MM.1S (cell line): ENCODE results near the gene OAS3.
"Not testable (repeated sequence)": the region's sequence is repeated elsewhere in the genome, so short reads cannot be mapped to it uniquely, and the experiment has no call there.

ENCODE experiments used
- DNase-seq: peaks from one replicate; pipeline ENCODE4 v3.0.0-alpha.2; 2015
- H2AFZ ChIP-seq: fragments of 300-600 bp; sonication (generic); 2 replicates; pipeline ENCODE4 v1.6.0; 2016; ENCODE audit warnings: antibody characterized with exemption, low read length
- H3F3A ChIP-seq: fragments of 300-600 bp; sonication (generic); 2 replicates; pipeline ENCODE4 v1.6.1; 2016; ENCODE audit warnings: mild to moderate bottlenecking, antibody characterized with exemption, low read length, moderate library complexity, mixed read lengths; ENCODE audit not compliant: insufficient read depth
- H3K27ac ChIP-seq: fragments of 300-600 bp; sonication (generic); 2 replicates; pipeline ENCODE4 v1.5.1; 2016; ENCODE audit warnings: mild to moderate bottlenecking, low read length
- H3K27me3 ChIP-seq: fragments of 300-600 bp; sonication (generic); replicated peaks from 2 replicates; pipeline ENCODE4 v1.6.0; 2016; ENCODE audit warnings: low read length; ENCODE audit not compliant: insufficient read depth
- H3K36me3 ChIP-seq: fragments of 300-600 bp; sonication (generic); replicated peaks from 2 replicates; pipeline ENCODE4 v1.6.1; 2016; ENCODE audit warnings: mild to moderate bottlenecking, low read length, mixed read lengths; ENCODE audit not compliant: insufficient read depth
- H3K4me1 ChIP-seq: fragments of 300-600 bp; sonication (generic); 2 replicates; pipeline ENCODE4 v1.6.1; 2016; ENCODE audit warnings: low read length, mixed read lengths
- H3K4me2 ChIP-seq: fragments of 300-600 bp; sonication (generic); 2 replicates; pipeline ENCODE4 v1.6.0; 2016; ENCODE audit warnings: low read depth, low read length
- H3K4me3 ChIP-seq: fragments of 300-600 bp; sonication (generic); 2 replicates; pipeline ENCODE4 v1.5.1; 2016; ENCODE audit warnings: low read length, mixed read lengths
- H3K79me2 ChIP-seq: fragments of 300-600 bp; sonication (generic); 2 replicates; pipeline ENCODE4 v1.6.1; 2016; ENCODE audit warnings: mixed run types, low read length, mixed read lengths
- H3K9ac ChIP-seq: fragments of 300-600 bp; sonication (generic); 2 replicates; pipeline ENCODE4 v1.6.1; 2016; ENCODE audit warnings: low read length, mixed read lengths
- H3K9me2 ChIP-seq: fragments of 300-600 bp; sonication (generic); replicated peaks from 2 replicates; pipeline ENCODE4 v1.6.1; 2016; ENCODE audit warnings: mild to moderate bottlenecking, low read length, mixed read lengths; ENCODE audit not compliant: insufficient read depth
- H3K9me3 ChIP-seq: fragments of 300-600 bp; sonication (generic); replicated peaks from 2 replicates; pipeline ENCODE4 v1.6.1; 2016; ENCODE audit warnings: mild to moderate bottlenecking, low read length, mixed read lengths; ENCODE audit not compliant: insufficient read depth
- H4K20me1 ChIP-seq: fragments of 300-600 bp; sonication (generic); 2 replicates; pipeline ENCODE4 v1.6.1; 2016; ENCODE audit warnings: mild to moderate bottlenecking, low read length, moderate library complexity, mixed read lengths; ENCODE audit not compliant: insufficient read depth
- CTCF ChIP-seq: fragments of 300-600 bp; sonication (generic); IDR thresholded peaks from 2 replicates; pipeline ENCODE4 v1.5.1; 2016; ENCODE audit warnings: antibody characterized with exemption, low read length, mixed read lengths
- EZH2 ChIP-seq: fragments of 300-600 bp; sonication (generic); optimal IDR thresholded peaks from 2 replicates; pipeline ENCODE3; 2017; ENCODE audit warnings: low read depth, mild to moderate bottlenecking, antibody characterized with exemption, low read length, mixed read lengths
- EZH2phosphoT487 ChIP-seq: fragments of 300-600 bp; sonication (generic); IDR thresholded peaks from 2 replicates; pipeline ENCODE4 v1.6.1; 2018; ENCODE audit warnings: antibody characterized with exemption, low read length

OAS3 gene

GRCh38 chr12:112909693-112910092 is 28.6 kb upstream of the OAS3 start:
- DNase-seq, result no peak
- Histone ChIP-seq H3K4me2 (no peak overlapping the region), H3K4me1 (peaks cover 22% of the 10 kb centered on the region), H3K9me3 (no peaks in the 10 kb centered on the region), H3K9me2 (no peaks in the 10 kb centered on the region), H3K79me2 (peaks cover 16% of the 10 kb centered on the region), H3K9ac (no peak overlapping the region), H3K4me3 (no peak overlapping the region), H3K27me3 (no peaks in the 10 kb centered on the region), H4K20me1 (no peaks in the 10 kb centered on the region), H3F3A (peaks cover 20% of the 10 kb centered on the region), H3K27ac (no peak overlapping the region), H2AFZ (no peak overlapping the region), H3K36me3 (no peaks in the 10 kb centered on the region)
- TF ChIP-seq CTCF (no peak), EZH2phosphoT487 (no peak), EZH2 (no peak)

GRCh38 chr12:112913038-112913688 is 25.1 kb upstream of the OAS3 start:
- Histone ChIP-seq H3K9ac (no peak overlapping the region), H3K79me2 (peaks cover 12% of the 10 kb centered on the region), H3K4me1 (peaks cover 10% of the 10 kb centered on the region), H3K9me3 (no peaks in the 10 kb centered on the region), H3K9me2 (no peaks in the 10 kb centered on the region), H3K4me2 (no peak overlapping the region), H3K36me3 (no peaks in the 10 kb centered on the region), H2AFZ (no peak overlapping the region), H3K4me3 (no peak overlapping the region), H3F3A (peaks cover 4% of the 10 kb centered on the region; the same call in 1 of the 2 replicates), H4K20me1 (no peaks in the 10 kb centered on the region), H3K27ac (no peak overlapping the region), H3K27me3 (no peaks in the 10 kb centered on the region)
- TF ChIP-seq EZH2phosphoT487, result no peak
- DNase-seq, result no peak

- H3K27ac ChIP-seq, H2AFZ ChIP-seq, H3F3A ChIP-seq, H3K79me2 ChIP-seq, H3K4me1 ChIP-seq, H3K9me3 ChIP-seq, DNase-seq, H3K9me2 ChIP-seq, H3K27me3 ChIP-seq, H4K20me1 ChIP-seq, H3K4me3 ChIP-seq, H3K36me3 ChIP-seq, H3K4me2 ChIP-seq, H3K9ac ChIP-seq: not testable (repeated sequence)
Measured at GRCh38 chr12:112913888-112914287, 24.4 kb upstream of the OAS3 start.

GRCh38 chr12:112916270-112916669 is 22.0 kb upstream of the OAS3 start:
- no peak for DNase-seq
- no peaks in the 10 kb centered on the region for H3F3A ChIP-seq

More at GRCh38 chr12:112916270-112916669, 22.0 kb upstream of the OAS3 start:
- no peak overlapping the region for H3K4me2 ChIP-seq
- no peak overlapping the region for H3K9ac ChIP-seq
- no peaks in the 10 kb centered on the region for H3K9me3 ChIP-seq
- no peaks in the 10 kb centered on the region for H3K79me2 ChIP-seq
- no peaks in the 10 kb centered on the region for H3K9me2 ChIP-seq
- H3K4me1 ChIP-seq, result no peaks in the 10 kb centered on the region
- no peaks in the 10 kb centered on the region for H3K36me3 ChIP-seq
- H3K27me3 ChIP-seq, result no peaks in the 10 kb centered on the region
- H2AFZ ChIP-seq, result no peak overlapping the region
- no peaks in the 10 kb centered on the region for H4K20me1 ChIP-seq
- no peak overlapping the region for H3K27ac ChIP-seq
- no peak overlapping the region for H3K4me3 ChIP-seq
- TF ChIP-seq CTCF (no peak), EZH2phosphoT487 (no peak), EZH2 (no peak)
